HepG2 (cell line): ENCODE data around the gene GSK3A. TPM values are rescaled to one million over a fixed set of nuclear protein-coding genes. Genes with fewer than 3 reads are reported as not detected.
A peak's percentile ranks its signal among the peaks of the same experiment; 100 is the strongest.

Source experiments
- AKAP8 ChIP-seq: sonication (generic); formaldehyde crosslinking; IDR thresholded peaks from 2 replicates; pipeline ENCODE4 v1.5.1; 2020; ENCODE audit warnings: mild to moderate bottlenecking, missing genetic modification reagents
- DPF2 ChIP-seq: sonication (generic); formaldehyde crosslinking; IDR thresholded peaks from 2 replicates; pipeline ENCODE4 v1.4.0; 2020; ENCODE audit warnings: mild to moderate bottlenecking, low read depth, missing genetic modification reagents, borderline replicate concordance
- FOXP1 ChIP-seq, 2 experiments: fragments of 450-650 bp in 1 of 2; IDR thresholded peaks; 2 replicates each; pipeline ENCODE4 v1.6.1; 2017 to 2018; ENCODE audit warnings: antibody characterized with exemption in 1 of 2
- MIER2 ChIP-seq: IDR thresholded peaks from 2 replicates; pipeline ENCODE4 v1.6.1; 2016; ENCODE audit warnings: missing biosample characterization, missing genetic modification reagents
- NONO ChIP-seq, 2 experiments: fragments of 450-650 bp in 1 of 2; sonication (generic) in 1 of 2; formaldehyde crosslinking in 1 of 2; IDR thresholded peaks in 1 of 2; conservative IDR thresholded peaks in 1 of 2; 2 replicates each; pipeline versions ENCODE4 v1.6.1 to v1.8.0; 2017 to 2022; ENCODE audit warnings: mild to moderate bottlenecking in 1 of 2, missing genetic modification reagents in 1 of 2, moderate library complexity in 1 of 2
- POLR2AphosphoS5 ChIP-seq: IDR thresholded peaks from 2 replicates; pipeline ENCODE4 v1.6.1; 2012; ENCODE audit warnings: low read depth, low read length
- RFX1 ChIP-seq: fragments of 450-650 bp; IDR thresholded peaks from 2 replicates; pipeline ENCODE4 v1.6.1; 2017
- SALL1 ChIP-seq: sonication (generic); formaldehyde crosslinking; IDR thresholded peaks from 2 replicates; pipeline ENCODE4 v1.8.0; 2022; ENCODE audit warnings: mild to moderate bottlenecking, missing genetic modification reagents
- ZBTB38 ChIP-seq: sonication (generic); formaldehyde crosslinking; IDR thresholded peaks from 2 replicates; pipeline ENCODE4 v1.5.1; 2020; ENCODE audit warnings: mild to moderate bottlenecking, missing genetic modification reagents
- ZNF24 ChIP-seq: fragments of 450-650 bp; IDR thresholded peaks from 2 replicates; pipeline ENCODE4 v1.6.1; 2017; ENCODE audit warnings: antibody characterized with exemption, mild to moderate bottlenecking
- polyA plus RNA-seq, 8 experiments: library from polyadenylated mRNA; depleted of rRNA in 3 of 8; stranded (reverse) in 7 of 8; unstranded in 1 of 8; fragments of >200 nt; fragmentation: Illumina TruSeq in 4 of 8; extraction: Trizol in 4 of 8; gene quantifications; 2 replicates each; pipeline versions ENCODE4 v1.2.1 to v1.2.3, GENCODE V29; 2011 to 2016; ENCODE audit warnings: low read depth in 4 of 8, missing spikeins in 1 of 8, mixed read lengths in 1 of 8; ENCODE audit not compliant: insufficient read depth in 1 of 8
- total RNA-seq, 5 experiments: library from RNA; depleted of rRNA; stranded (reverse); fragments of >200 nt; fragmentation: Illumina TruSeq; extraction: Trizol; gene quantifications; 2 replicates each; pipeline ENCODE4 v1.2.3, GENCODE V29; 2016; ENCODE audit warnings: low read depth in 1 of 5
- TF ChIP-seq, protein P1 (sequence below): sonication (generic); formaldehyde crosslinking; IDR thresholded peaks from 2 replicates; pipeline ENCODE4 v1.5.0; 2020; ENCODE audit warnings: mild to moderate bottlenecking, missing genetic modification reagents, borderline replicate concordance
- TF ChIP-seq, protein P2 (sequence below): sonication (generic); formaldehyde crosslinking; IDR thresholded peaks from 2 replicates; pipeline ENCODE4 v1.8.1; 2023; ENCODE audit warnings: mild to moderate bottlenecking, missing genetic modification reagents
- TF ChIP-seq, protein P3 (sequence below): sonication (generic); formaldehyde crosslinking; IDR thresholded peaks from 2 replicates; pipeline ENCODE4 v1.5.1; 2020; ENCODE audit warnings: mild to moderate bottlenecking, missing genetic modification reagents, moderate library complexity
- TF ChIP-seq, protein P4 (sequence below): sonication (generic); formaldehyde crosslinking; IDR thresholded peaks from 2 replicates; pipeline ENCODE4 v1.9.0; 2022; ENCODE audit warnings: low read depth, missing genetic modification reagents

Gene GSK3A
- total and polyA plus RNA-seq, 2 of the 13 experiments (the other 11 are each of a cell fraction or from before 2014, with no cell fraction given), result 16.9 to 52.5 TPM

DNA sequence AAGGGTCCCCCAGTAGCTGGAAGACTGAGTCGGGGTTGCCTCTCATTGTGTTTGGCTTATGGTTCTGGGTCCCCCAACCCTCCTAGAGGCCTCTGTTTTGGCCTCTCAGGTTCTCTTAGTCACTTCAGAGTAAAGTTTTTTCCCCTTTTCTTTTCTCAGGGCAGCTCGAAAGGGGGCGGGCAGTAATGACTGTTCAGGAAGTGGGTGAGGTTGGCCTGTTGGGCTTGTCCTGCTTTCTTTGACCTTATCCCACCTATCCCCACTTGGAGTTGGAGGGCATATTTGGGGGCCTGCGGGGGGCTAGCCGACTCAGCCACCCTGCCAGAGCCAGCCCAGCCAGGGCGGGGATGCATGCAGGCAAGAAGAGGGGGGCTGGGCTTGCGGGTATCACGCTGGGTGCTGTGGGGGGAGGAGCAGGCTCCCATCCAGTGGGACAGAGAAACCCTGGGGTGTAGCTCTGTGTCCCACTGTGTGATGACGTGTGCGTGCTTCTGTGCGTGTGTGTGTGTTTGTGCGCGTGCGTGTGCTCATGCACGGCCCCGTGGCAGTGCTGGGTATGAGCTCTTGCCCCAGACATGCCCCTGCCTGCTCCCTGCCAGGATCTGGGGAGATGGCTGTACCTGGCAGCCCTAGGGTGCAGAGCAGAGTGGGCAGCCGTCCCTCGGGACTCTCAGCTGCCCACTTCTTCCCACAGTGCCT is 28.1 kb upstream of the GSK3A start (continued):
- TF ChIP-seq, protein P1, sequence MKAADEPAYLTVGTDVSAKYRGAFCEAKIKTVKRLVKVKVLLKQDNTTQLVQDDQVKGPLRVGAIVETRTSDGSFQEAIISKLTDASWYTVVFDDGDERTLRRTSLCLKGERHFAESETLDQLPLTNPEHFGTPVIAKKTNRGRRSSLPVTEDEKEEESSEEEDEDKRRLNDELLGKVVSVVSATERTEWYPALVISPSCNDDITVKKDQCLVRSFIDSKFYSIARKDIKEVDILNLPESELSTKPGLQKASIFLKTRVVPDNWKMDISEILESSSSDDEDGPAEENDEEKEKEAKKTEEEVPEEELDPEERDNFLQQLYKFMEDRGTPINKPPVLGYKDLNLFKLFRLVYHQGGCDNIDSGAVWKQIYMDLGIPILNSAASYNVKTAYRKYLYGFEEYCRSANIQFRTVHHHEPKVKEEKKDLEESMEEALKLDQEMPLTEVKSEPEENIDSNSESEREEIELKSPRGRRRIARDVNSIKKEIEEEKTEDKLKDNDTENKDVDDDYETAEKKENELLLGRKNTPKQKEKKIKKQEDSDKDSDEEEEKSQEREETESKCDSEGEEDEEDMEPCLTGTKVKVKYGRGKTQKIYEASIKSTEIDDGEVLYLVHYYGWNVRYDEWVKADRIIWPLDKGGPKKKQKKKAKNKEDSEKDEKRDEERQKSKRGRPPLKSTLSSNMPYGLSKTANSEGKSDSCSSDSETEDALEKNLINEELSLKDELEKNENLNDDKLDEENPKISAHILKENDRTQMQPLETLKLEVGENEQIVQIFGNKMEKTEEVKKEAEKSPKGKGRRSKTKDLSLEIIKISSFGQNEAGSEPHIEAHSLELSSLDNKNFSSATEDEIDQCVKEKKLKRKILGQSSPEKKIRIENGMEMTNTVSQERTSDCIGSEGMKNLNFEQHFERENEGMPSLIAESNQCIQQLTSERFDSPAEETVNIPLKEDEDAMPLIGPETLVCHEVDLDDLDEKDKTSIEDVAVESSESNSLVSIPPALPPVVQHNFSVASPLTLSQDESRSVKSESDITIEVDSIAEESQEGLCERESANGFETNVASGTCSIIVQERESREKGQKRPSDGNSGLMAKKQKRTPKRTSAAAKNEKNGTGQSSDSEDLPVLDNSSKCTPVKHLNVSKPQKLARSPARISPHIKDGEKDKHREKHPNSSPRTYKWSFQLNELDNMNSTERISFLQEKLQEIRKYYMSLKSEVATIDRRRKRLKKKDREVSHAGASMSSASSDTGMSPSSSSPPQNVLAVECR, result peak; percentile 47; the same call in 1 of the 2 replicates
- no peak for TF ChIP-seq FOXP1 (IDR thresholded peaks at IDR 0.05)
- TF ChIP-seq FOXP1 (CRISPR knock-in tag; IDR thresholded peaks at IDR 0.05), result no peak
- TF ChIP-seq, protein P2, sequence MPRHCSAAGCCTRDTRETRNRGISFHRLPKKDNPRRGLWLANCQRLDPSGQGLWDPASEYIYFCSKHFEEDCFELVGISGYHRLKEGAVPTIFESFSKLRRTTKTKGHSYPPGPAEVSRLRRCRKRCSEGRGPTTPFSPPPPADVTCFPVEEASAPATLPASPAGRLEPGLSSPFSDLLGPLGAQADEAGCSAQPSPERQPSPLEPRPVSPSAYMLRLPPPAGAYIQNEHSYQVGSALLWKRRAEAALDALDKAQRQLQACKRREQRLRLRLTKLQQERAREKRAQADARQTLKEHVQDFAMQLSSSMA (CRISPR knock-in tag), result no peak
- TF ChIP-seq MIER2, result no peak
- TF ChIP-seq ZBTB38 (CRISPR knock-in tag), result 0 out of 2 replicates have a peak, but pooled peaks have one; percentile 18
- TF ChIP-seq POLR2AphosphoS5, result 0 out of 2 replicates have a peak, but pooled peaks have one; percentile 8
- TF ChIP-seq RFX1, result no peak
- TF ChIP-seq DPF2 (CRISPR knock-in tag), result 0 out of 2 replicates have a peak, but pooled peaks have one; percentile 10
- TF ChIP-seq, protein P3, sequence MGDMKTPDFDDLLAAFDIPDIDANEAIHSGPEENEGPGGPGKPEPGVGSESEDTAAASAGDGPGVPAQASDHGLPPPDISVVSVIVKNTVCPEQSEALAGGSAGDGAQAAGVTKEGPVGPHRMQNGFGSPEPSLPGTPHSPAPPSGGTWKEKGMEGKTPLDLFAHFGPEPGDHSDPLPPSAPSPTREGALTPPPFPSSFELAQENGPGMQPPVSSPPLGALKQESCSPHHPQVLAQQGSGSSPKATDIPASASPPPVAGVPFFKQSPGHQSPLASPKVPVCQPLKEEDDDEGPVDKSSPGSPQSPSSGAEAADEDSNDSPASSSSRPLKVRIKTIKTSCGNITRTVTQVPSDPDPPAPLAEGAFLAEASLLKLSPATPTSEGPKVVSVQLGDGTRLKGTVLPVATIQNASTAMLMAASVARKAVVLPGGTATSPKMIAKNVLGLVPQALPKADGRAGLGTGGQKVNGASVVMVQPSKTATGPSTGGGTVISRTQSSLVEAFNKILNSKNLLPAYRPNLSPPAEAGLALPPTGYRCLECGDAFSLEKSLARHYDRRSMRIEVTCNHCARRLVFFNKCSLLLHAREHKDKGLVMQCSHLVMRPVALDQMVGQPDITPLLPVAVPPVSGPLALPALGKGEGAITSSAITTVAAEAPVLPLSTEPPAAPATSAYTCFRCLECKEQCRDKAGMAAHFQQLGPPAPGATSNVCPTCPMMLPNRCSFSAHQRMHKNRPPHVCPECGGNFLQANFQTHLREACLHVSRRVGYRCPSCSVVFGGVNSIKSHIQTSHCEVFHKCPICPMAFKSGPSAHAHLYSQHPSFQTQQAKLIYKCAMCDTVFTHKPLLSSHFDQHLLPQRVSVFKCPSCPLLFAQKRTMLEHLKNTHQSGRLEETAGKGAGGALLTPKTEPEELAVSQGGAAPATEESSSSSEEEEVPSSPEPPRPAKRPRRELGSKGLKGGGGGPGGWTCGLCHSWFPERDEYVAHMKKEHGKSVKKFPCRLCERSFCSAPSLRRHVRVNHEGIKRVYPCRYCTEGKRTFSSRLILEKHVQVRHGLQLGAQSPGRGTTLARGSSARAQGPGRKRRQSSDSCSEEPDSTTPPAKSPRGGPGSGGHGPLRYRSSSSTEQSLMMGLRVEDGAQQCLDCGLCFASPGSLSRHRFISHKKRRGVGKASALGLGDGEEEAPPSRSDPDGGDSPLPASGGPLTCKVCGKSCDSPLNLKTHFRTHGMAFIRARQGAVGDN (CRISPR knock-in tag), result peak; percentile 61
- peak; percentile 21; the same call in 1 of the 2 replicates for TF ChIP-seq SALL1 (CRISPR knock-in tag)
- TF ChIP-seq, protein P4, sequence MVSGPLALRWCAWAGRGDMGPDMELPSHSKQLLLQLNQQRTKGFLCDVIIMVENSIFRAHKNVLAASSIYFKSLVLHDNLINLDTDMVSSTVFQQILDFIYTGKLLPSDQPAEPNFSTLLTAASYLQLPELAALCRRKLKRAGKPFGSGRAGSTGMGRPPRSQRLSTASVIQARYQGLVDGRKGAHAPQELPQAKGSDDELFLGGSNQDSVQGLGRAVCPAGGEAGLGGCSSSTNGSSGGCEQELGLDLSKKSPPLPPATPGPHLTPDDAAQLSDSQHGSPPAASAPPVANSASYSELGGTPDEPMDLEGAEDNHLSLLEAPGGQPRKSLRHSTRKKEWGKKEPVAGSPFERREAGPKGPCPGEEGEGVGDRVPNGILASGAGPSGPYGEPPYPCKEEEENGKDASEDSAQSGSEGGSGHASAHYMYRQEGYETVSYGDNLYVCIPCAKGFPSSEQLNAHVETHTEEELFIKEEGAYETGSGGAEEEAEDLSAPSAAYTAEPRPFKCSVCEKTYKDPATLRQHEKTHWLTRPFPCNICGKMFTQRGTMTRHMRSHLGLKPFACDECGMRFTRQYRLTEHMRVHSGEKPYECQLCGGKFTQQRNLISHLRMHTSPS (CRISPR knock-in tag), result peak; percentile 48; the same call in 1 of the 2 replicates
- no peak for TF ChIP-seq NONO (IDR thresholded peaks at IDR 0.05)
- TF ChIP-seq NONO (CRISPR knock-in tag; conservative IDR thresholded peaks at IDR 0.05), result 0 out of 2 replicates have a peak, but pooled peaks have one; percentile 1
- TF ChIP-seq AKAP8, result no peak
- no peak for TF ChIP-seq ZNF24
